Lower leg skin (tissue), 4 donors: ENCODE results near the gene GUCY2D. TPM values are rescaled to one million over a fixed set of nuclear protein-coding genes. Genes with fewer than 3 reads are reported as not detected.

Experiments used
- DNase-seq, 2 donors: peaks; one replicate each; pipeline ENCODE4 v3.0.0-alpha.2; 2019; ENCODE audit warnings: low spot score in 2 of 2
- H3K4me3 ChIP-seq: fragments of 200-600 bp; sonication (generic); 2 replicates; pipeline ENCODE4 v1.5.1; 2017; ENCODE audit warnings: mild to moderate bottlenecking, low read depth; ENCODE audit not compliant: poor library complexity, severe bottlenecking
- POLR2A ChIP-seq, 2 donors: fragments of 450-650 bp; IDR thresholded peaks; one replicate each; pipeline ENCODE4 v1.6.1; 2016 to 2017; ENCODE audit warnings: antibody characterized with exemption in 2 of 2, mild to moderate bottlenecking in 1 of 2, moderate library complexity in 1 of 2
- WGBS, 2 donors: methylation state at CpG; one replicate each; pipeline ENCODE4 v1.1.5; 2018; 5-methylcytosine and 5-hydroxymethylcytosine counted together
- intact Hi-C: fragments of 100-400 bp; cut with DNase I; formaldehyde crosslinking; loops from one replicate; pipeline ENCODE4 v1.15.0; 2023; ENCODE audit warnings: low total_unique reads
- total RNA-seq, 4 donors: library from RNA; depleted of rRNA; stranded (reverse); fragments of >200 nt; gene quantifications; one replicate each; pipeline ENCODE4 v1.1.0, GENCODE V29; 2016
- TF ChIP-seq, protein P1 (sequence below), 3 donors: fragments of 450-650 bp; IDR thresholded peaks; one replicate each; pipeline ENCODE4 v1.5.1; 2016; ENCODE audit warnings: antibody characterized with exemption in 3 of 3, mild to moderate bottlenecking in 3 of 3, moderate library complexity in 2 of 3

The GUCY2D gene
- total RNA-seq, 4 donors from 2014 or later, result 0.13 TPM; not detected in 3

DNA sequence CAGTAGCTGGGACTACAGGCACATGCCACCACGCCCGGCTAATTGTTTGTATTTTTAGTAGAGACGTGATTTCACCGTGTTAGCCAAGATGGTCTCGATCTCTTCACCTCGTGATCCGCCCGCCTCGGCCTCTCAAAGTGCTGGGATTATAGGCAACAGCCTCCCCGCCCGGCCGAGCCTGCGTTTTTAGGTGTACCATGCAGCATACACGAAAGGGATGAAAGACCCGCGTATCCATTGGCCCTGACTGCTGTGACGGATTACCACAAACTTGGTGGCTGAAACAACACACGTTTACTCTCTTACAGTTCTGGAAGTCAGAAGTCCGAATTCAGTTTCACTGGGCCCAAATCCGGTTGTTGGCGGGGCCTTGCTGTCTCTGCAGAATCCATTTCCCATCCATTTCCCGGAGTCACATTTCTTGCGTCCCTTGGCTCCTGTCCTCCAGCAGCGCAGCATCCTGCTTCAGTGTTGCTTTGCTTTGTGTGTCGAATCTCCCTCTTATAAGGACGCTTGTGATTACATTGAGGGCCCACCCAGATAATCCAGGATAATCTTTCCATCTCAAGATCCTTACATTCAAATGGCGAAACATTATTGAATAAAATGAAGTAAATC lies 8.3 kb upstream of the GUCY2D start:
- 89 to 90% methylated on average over 27 of the region's 27 CpGs for WGBS, 2 donors
- intact Hi-C loops, result loop anchor here (5.0 kb wide), 2 partner anchors 82 to 252 kb away; no protein-coding TSS in a partner anchor

DNA sequence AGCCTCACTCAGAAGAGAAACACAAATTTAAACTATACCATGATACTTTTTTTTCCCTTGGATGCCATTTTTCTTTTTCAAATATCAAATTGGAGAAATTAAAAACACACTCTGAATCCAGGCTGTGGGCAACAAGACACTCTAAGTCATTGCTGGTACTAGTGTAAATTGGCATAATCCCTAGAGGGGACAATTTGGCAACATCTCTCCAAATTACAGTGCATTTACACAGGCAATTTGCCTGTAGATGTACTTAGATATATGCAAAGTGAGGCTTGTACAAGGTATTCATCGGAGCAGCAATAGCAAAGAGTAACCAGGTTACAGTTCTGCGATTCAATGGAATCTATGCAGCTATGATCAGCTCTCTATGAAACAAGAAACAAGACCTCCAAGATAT lies 6.7 kb upstream of the GUCY2D start:
- intact Hi-C loops, result no loop called here
- no peak overlapping the region for H3K4me3 ChIP-seq
- WGBS, 2 donors, result 87 to 93% methylated on average over 2 of the region's 2 CpGs
- no peak for TF ChIP-seq POLR2A (IDR thresholded peaks at IDR 0.05)
- TF ChIP-seq, protein P1, sequence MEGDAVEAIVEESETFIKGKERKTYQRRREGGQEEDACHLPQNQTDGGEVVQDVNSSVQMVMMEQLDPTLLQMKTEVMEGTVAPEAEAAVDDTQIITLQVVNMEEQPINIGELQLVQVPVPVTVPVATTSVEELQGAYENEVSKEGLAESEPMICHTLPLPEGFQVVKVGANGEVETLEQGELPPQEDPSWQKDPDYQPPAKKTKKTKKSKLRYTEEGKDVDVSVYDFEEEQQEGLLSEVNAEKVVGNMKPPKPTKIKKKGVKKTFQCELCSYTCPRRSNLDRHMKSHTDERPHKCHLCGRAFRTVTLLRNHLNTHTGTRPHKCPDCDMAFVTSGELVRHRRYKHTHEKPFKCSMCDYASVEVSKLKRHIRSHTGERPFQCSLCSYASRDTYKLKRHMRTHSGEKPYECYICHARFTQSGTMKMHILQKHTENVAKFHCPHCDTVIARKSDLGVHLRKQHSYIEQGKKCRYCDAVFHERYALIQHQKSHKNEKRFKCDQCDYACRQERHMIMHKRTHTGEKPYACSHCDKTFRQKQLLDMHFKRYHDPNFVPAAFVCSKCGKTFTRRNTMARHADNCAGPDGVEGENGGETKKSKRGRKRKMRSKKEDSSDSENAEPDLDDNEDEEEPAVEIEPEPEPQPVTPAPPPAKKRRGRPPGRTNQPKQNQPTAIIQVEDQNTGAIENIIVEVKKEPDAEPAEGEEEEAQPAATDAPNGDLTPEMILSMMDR (IDR thresholded peaks at IDR 0.05), result no peak
- no peak for DNase-seq

More for the DNA sequence above, 8.3 kb upstream of the GUCY2D start:
- TF ChIP-seq, protein P1 (IDR thresholded peaks at IDR 0.05), result no peak
- no peak overlapping the region for H3K4me3 ChIP-seq
- DNase-seq, result peak in 1 of 2 donors; percentile 48

DNA sequence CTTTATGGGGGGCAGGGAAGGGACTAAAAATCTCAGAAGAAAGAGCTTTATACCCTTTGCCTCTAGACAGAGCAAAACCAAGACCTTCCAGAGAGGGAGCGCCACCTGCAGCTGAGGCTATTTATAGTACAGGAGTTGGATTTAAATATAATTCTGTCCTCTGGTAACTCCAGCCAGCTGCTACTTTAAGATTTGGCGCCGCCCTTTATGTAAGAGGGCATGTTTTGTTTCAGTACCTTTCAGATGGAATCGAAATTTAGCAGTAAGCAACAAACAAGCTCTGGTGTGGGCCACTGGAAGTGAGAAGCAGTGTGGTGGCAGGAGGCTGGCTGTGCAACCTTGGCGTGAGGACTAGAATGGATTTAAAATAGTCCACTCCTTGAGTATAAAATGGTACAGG lies 5.2 kb upstream of the GUCY2D start:
- 21 to 37% methylated on average over 5 of the region's 5 CpGs for WGBS, 2 donors
- intact Hi-C loops, result no loop called here
- TF ChIP-seq, protein P1 (IDR thresholded peaks at IDR 0.05), result no peak
- TF ChIP-seq POLR2A (IDR thresholded peaks at IDR 0.05), result no peak
- no peak overlapping the region for H3K4me3 ChIP-seq
- peak in 1 of 2 donors; percentile 53 for DNase-seq

DNA sequence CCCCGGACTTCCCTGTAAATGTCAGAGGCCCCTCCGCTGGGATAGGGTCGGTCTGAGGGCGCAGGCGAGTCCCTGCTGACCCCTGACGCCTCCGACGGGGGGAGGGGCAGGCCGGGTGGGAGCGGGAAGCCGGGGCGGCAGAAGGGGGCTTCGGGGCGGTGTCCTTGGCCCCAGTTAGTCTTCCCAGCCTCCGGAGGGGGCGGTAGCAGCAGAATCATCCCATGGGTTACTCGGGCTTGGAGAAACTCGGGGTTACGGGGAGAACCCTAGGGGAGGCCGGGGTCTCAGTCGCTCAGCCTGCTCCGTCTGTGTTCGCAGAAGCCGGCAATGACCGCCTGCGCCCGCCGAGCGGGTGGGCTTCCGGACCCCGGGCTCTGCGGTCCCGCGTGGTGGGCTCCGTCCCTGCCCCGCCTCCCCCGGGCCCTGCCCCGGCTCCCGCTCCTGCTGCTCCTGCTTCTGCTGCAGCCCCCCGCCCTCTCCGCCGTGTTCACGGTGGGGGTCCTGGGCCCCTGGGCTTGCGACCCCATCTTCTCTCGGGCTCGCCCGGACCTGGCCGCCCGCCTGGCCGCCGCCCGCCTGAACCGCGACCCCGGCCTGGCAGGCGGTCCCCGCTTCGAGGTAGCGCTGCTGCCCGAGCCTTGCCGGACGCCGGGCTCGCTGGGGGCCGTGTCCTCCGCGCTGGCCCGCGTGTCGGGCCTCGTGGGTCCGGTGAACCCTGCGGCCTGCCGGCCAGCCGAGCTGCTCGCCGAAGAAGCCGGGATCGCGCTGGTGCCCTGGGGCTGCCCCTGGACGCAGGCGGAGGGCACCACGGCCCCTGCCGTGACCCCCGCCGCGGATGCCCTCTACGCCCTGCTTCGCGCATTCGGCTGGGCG lies 542 bp downstream of the GUCY2D start:
- TF ChIP-seq POLR2A (IDR thresholded peaks at IDR 0.05), result no peak
- TF ChIP-seq, protein P1 (IDR thresholded peaks at IDR 0.05), result no peak
- 4 to 9% methylated on average over 10 to 43 of the region's 92 CpGs for WGBS, 2 donors
- intact Hi-C loops, result no loop called here
- no peak overlapping the region for H3K4me3 ChIP-seq
- peak in 1 of 2 donors; percentile 75 for DNase-seq

DNA sequence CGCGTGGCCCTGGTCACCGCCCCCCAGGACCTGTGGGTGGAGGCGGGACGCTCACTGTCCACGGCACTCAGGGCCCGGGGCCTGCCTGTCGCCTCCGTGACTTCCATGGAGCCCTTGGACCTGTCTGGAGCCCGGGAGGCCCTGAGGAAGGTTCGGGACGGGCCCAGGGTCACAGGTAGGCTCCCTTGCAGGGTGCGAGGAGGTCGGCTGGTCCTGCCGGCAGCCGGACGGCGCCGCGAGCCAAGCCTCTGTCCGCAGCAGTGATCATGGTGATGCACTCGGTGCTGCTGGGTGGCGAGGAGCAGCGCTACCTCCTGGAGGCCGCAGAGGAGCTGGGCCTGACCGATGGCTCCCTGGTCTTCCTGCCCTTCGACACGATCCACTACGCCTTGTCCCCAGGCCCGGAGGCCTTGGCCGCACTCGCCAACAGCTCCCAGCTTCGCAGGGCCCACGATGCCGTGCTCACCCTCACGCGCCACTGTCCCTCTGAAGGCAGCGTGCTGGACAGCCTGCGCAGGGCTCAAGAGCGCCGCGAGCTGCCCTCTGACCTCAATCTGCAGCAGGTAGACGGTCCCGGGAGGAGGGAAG lies 1.3 kb downstream of the GUCY2D start:
- intact Hi-C loops, result no loop called here
- H3K4me3 ChIP-seq, result no peak overlapping the region
- peak in 1 of 2 donors; percentile 78 for DNase-seq
- no peak for TF ChIP-seq POLR2A (IDR thresholded peaks at IDR 0.05)
- TF ChIP-seq, protein P1 (IDR thresholded peaks at IDR 0.05), result no peak
- WGBS, 2 donors, result 57 to 76% methylated on average over 20 to 27 of the region's 44 CpGs
